GM18873 (cell line): ENCODE results near the gene AHCYL1.
A peak's percentile ranks its signal among the peaks of the same experiment; 100 is the strongest.
"Not testable (repeated sequence)": the region's sequence is repeated elsewhere in the genome, so short reads cannot be mapped to it uniquely, and the experiment has no call there.

Source experiments
- ATAC-seq: cut with Tn5 transposase; IDR thresholded peaks from one replicate; pipeline ENCODE4 v1.9.1; 2021; ENCODE audit warnings: mild to moderate bottlenecking, moderate library complexity, moderate number of reproducible peaks; ENCODE audit not compliant: unreplicated experiment, low FRiP score

Gene AHCYL1

GRCh38 chr1:109996476-109996875 is 11.9 kb downstream of the AHCYL1 start:
- ATAC-seq, result no peak

GRCh38 chr1:109997204-109997866 is 12.8 kb downstream of the AHCYL1 start:
- no peak for ATAC-seq

GRCh38 chr1:109997867-109998229 is 13.3 kb downstream of the AHCYL1 start:
- no peak for ATAC-seq

- no peak for ATAC-seq
Measured at GRCh38 chr1:110002695-110003094, 18.1 kb downstream of the AHCYL1 start.

GRCh38 chr1:110003747-110004428 is 19.3 kb downstream of the AHCYL1 start:
- peak; percentile 48 for ATAC-seq

- no peak for ATAC-seq
Measured at GRCh38 chr1:110004583-110004982, 20.0 kb downstream of the AHCYL1 start.

- ATAC-seq, result no peak
Measured at GRCh38 chr1:110005971-110006370, 21.4 kb downstream of the AHCYL1 start.

- ATAC-seq, result no peak
Measured at GRCh38 chr1:110006516-110006915, 22.0 kb downstream of the AHCYL1 start.

- no peak for ATAC-seq
Measured at GRCh38 chr1:110007046-110007830, 22.7 kb downstream of the AHCYL1 start.

GRCh38 chr1:110008971-110009565 is 24.5 kb downstream of the AHCYL1 start:
- ATAC-seq, result no peak

GRCh38 chr1:110011527-110012041 is 27.0 kb downstream of the AHCYL1 start:
- peak; percentile 96 for ATAC-seq

GRCh38 chr1:110012100-110012780 is 27.7 kb downstream of the AHCYL1 start:
- peak; percentile 41 for ATAC-seq

GRCh38 chr1:110017792-110018191 is 33.2 kb downstream of the AHCYL1 start:
- ATAC-seq, result no peak

- no peak for ATAC-seq
Measured at GRCh38 chr1:110018396-110018795, 33.8 kb downstream of the AHCYL1 start.

GRCh38 chr1:110019770-110020169 is 35.2 kb downstream of the AHCYL1 start:
- no peak for ATAC-seq

GRCh38 chr1:110021285-110021684 is 36.7 kb downstream of the AHCYL1 start:
- ATAC-seq, result no peak

- no peak for ATAC-seq
Measured at GRCh38 chr1:110024613-110025012, 40.0 kb downstream of the AHCYL1 start.

- not testable (repeated sequence) for ATAC-seq
Measured at GRCh38 chr1:110030687-110031086, 46.1 kb downstream of the AHCYL1 start.

- ATAC-seq, result no peak
Measured at GRCh38 chr1:110032327-110032726, 47.8 kb downstream of the AHCYL1 start.

GRCh38 chr1:110033421-110033820 is 48.9 kb downstream of the AHCYL1 start:
- ATAC-seq, result no peak
